ENCODE data around the gene NR2F1-AS1.

The NR2F1-AS1 gene

GRCh38 chr5:93406971-93407401 lies 174.0 kb downstream of the NR2F1-AS1 start:
- H3K4me3 ChIP-seq (ENCODE audit: low read length): no peak overlapping the region
- TF ChIP-seq CTCF (IDR thresholded peaks at IDR 0.05; ENCODE audit: insufficient read depth, low read depth, low read length, missing control alignments): no peak
- DNase-seq (ENCODE audit: low read depth): no peak

- no peak for DNase-seq (ENCODE audit: low read depth)
- no peak for TF ChIP-seq CTCF (IDR thresholded peaks at IDR 0.05; ENCODE audit: insufficient read depth, low read depth, low read length, missing control alignments)
- no peak overlapping the region for H3K4me3 ChIP-seq (ENCODE audit: low read length)
These were observed 176.8 kb downstream of the NR2F1-AS1 start for GRCh38 chr5:93404246-93404645.

GRCh38 chr5:93403141-93403928 lies 177.7 kb downstream of the NR2F1-AS1 start:
- no peak for TF ChIP-seq CTCF (IDR thresholded peaks at IDR 0.05; ENCODE audit: insufficient read depth, low read depth, low read length, missing control alignments)
- DNase-seq (ENCODE audit: low read depth): no peak
- H3K4me3 ChIP-seq (ENCODE audit: low read length): no peak overlapping the region

GRCh38 chr5:93402451-93402850 lies 178.6 kb downstream of the NR2F1-AS1 start:
- TF ChIP-seq CTCF (IDR thresholded peaks at IDR 0.05; ENCODE audit: insufficient read depth, low read depth, low read length, missing control alignments): no peak
- no peak overlapping the region for H3K4me3 ChIP-seq (ENCODE audit: low read length)
- DNase-seq (ENCODE audit: low read depth): no peak

- no peak overlapping the region for H3K4me3 ChIP-seq (ENCODE audit: low read length)
- no peak for TF ChIP-seq CTCF (IDR thresholded peaks at IDR 0.05; ENCODE audit: insufficient read depth, low read depth, low read length, missing control alignments)
- DNase-seq (ENCODE audit: low read depth): no peak
These were observed 179.3 kb downstream of the NR2F1-AS1 start for GRCh38 chr5:93401634-93402213.

- no peak overlapping the region for H3K4me3 ChIP-seq (ENCODE audit: low read length)
- TF ChIP-seq CTCF (IDR thresholded peaks at IDR 0.05; ENCODE audit: insufficient read depth, low read depth, low read length, missing control alignments): no peak
- DNase-seq (ENCODE audit: low read depth): no peak
These were observed 181.3 kb downstream of the NR2F1-AS1 start for GRCh38 chr5:93399675-93400074.
